Lower lobe of right lung (tissue), 2 donors: ENCODE results near the gene ARTN. TPM values are rescaled to one million over a fixed set of nuclear protein-coding genes. Genes with fewer than 3 reads are reported as not detected.

ENCODE experiments used
- ATAC-seq, 2 donors: fragments of 200-7000 bp; cut with Tn5 transposase; one replicate each; pipeline ENCODE4 v1.9.1; 2020 to 2022; ENCODE audit warnings: mild to moderate bottlenecking in 2 of 2, moderate library complexity in 2 of 2
- DNase-seq: peaks from one replicate; pipeline ENCODE4 v3.0.0-alpha.2; 2020
- H3K27ac ChIP-seq: fragments of 200-600 bp; one replicate; pipeline ENCODE4 v1.8.0; 2022
- H3K27me3 ChIP-seq: fragments of 200-600 bp; one replicate; pipeline ENCODE4 v1.8.0; 2022; ENCODE audit warnings: low read depth
- H3K36me3 ChIP-seq: fragments of 200-600 bp; one replicate; pipeline ENCODE4 v1.8.0; 2022; ENCODE audit warnings: mild to moderate bottlenecking
- H3K4me1 ChIP-seq: fragments of 200-600 bp; one replicate; pipeline ENCODE4 v1.8.0; 2022
- H3K4me3 ChIP-seq: fragments of 200-600 bp; one replicate; pipeline ENCODE4 v1.8.0; 2022; ENCODE audit warnings: mild to moderate bottlenecking
- H3K9me3 ChIP-seq: fragments of 200-600 bp; one replicate; pipeline ENCODE4 v1.8.0; 2022
- intact Hi-C: fragments of 100-400 bp; cut with DNase I; formaldehyde crosslinking; loops from one replicate; pipeline ENCODE4 v1.11.0; 2022
- total RNA-seq: library from RNA; stranded (reverse); fragmentation: NEBNext Ultra II Directional; extraction: Animal tissue kit (Norgen Biotek cat#: 25700); gene quantifications from one replicate; pipeline ENCODE4 v1.2.1, GENCODE V29; 2021
- TF ChIP-seq, protein P1 (sequence below): fragments of 200-600 bp; IDR thresholded peaks from one replicate; pipeline ENCODE4 v1.8.0; 2022; ENCODE audit warnings: antibody characterized with exemption, mild to moderate bottlenecking
- donor health status: DM: no; HTN: yes; CAD: no; lungs with severe emphysema.

The ARTN gene
- total RNA-seq, 1 donor from 2014 or later, result 0.27 TPM

DNA sequence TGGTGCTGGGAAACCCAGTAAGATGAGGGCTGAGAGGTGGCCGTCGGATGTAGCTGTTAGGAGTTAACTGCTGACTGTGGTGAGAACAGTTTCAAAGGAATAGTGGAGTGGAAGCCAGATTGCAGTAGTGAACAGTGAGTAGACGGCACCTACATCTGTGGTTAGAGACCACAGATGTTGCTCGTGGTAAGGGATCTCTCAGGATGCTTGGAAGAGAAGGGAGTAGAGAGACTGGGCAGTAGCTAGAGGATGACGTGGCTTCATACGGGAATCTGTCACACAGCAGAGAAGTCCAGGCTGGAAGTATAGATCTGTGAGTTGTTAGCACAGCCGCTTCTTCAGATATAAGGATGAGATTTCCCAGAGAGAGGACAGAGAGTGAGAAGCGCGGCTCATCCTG, 7.8 kb upstream of the ARTN start:
- no peak for ATAC-seq
- intact Hi-C loops, result no loop called here
- TF ChIP-seq, protein P1, sequence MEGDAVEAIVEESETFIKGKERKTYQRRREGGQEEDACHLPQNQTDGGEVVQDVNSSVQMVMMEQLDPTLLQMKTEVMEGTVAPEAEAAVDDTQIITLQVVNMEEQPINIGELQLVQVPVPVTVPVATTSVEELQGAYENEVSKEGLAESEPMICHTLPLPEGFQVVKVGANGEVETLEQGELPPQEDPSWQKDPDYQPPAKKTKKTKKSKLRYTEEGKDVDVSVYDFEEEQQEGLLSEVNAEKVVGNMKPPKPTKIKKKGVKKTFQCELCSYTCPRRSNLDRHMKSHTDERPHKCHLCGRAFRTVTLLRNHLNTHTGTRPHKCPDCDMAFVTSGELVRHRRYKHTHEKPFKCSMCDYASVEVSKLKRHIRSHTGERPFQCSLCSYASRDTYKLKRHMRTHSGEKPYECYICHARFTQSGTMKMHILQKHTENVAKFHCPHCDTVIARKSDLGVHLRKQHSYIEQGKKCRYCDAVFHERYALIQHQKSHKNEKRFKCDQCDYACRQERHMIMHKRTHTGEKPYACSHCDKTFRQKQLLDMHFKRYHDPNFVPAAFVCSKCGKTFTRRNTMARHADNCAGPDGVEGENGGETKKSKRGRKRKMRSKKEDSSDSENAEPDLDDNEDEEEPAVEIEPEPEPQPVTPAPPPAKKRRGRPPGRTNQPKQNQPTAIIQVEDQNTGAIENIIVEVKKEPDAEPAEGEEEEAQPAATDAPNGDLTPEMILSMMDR, result no peak
- H3K27ac ChIP-seq, result no peak overlapping the region
- H3K27me3 ChIP-seq, result no peaks in the 10 kb centered on the region
- DNase-seq, result no peak
- H3K4me1 ChIP-seq, result no peaks in the 10 kb centered on the region
- no peak overlapping the region for H3K4me3 ChIP-seq
- H3K9me3 ChIP-seq, result no peaks in the 10 kb centered on the region
- peaks cover 29% of the 10 kb centered on the region for H3K36me3 ChIP-seq

DNA sequence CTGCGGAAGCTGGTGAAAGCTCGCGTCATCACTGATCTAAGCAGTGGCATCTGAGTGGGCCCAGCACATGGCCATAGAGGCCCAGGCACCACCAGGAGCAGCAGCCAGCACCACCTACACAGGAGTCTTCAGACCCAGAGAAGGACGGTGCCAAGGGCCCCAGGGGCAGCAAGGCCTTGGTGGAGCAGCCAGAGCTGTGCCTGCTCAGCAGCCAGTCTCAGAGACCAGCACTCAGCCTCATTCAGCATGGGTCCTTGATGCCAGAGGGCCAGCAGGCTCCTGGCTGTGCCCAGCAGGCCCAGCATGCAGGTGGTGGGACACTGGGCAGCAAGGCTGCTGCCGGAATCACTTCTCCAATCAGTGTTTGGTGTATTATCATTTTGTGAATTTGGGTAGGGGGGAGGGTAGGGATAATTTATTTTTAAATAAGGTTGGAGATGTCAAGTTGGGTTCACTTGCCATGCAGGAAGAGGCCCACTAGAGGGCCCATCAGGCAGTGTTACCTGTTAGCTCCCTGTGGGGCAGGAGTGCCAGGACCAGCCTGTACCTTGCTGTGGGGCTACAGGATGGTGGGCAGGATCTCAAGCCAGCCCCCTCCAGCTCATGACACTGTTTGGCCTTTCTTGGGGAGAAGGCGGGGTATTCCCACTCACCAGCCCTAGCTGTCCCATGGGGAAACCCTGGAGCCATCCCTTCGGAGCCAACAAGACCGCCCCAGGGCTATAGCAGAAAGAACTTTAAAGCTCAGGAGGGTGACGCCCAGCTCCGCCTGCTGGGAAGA, 3.2 kb upstream of the ARTN start:
- Histone ChIP-seq H3K9me3 (no peaks in the 10 kb centered on the region), H3K27ac (no peak overlapping the region), H3K36me3 (peaks cover 20% of the 10 kb centered on the region), H3K27me3 (peaks cover 15% of the 10 kb centered on the region), H3K4me1 (peaks cover 23% of the 10 kb centered on the region), H3K4me3 (no peak overlapping the region)
- DNase-seq (no peak), ATAC-seq (no peak)
- intact Hi-C loops, result no loop called here
- TF ChIP-seq, protein P1, result peak; percentile 26

DNA sequence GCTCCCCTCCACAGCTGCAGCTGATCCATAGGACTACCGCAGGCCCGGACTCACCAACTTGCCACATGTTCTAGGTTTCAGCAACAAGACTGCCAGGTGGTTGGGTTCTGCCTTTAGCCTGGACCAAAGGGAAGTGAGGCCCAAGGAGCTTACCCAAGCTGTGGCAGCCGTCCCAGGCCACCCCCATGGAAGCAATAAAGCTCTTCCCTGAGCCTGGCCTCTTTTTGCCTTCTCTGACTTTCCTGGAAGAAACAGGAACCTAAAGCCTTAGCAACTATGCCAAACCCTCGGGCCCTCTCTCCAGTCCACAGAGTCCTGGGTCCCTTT, 2.7 kb upstream of the ARTN start:
- Histone ChIP-seq H3K4me3 (no peak overlapping the region), H3K27me3 (peaks cover 20% of the 10 kb centered on the region), H3K4me1 (peaks cover 28% of the 10 kb centered on the region), H3K9me3 (no peaks in the 10 kb centered on the region), H3K27ac (no peak overlapping the region), H3K36me3 (peaks cover 15% of the 10 kb centered on the region)
- intact Hi-C loops, result no loop called here
- TF ChIP-seq, protein P1, result no peak
- DNase-seq (no peak), ATAC-seq (no peak)

DNA sequence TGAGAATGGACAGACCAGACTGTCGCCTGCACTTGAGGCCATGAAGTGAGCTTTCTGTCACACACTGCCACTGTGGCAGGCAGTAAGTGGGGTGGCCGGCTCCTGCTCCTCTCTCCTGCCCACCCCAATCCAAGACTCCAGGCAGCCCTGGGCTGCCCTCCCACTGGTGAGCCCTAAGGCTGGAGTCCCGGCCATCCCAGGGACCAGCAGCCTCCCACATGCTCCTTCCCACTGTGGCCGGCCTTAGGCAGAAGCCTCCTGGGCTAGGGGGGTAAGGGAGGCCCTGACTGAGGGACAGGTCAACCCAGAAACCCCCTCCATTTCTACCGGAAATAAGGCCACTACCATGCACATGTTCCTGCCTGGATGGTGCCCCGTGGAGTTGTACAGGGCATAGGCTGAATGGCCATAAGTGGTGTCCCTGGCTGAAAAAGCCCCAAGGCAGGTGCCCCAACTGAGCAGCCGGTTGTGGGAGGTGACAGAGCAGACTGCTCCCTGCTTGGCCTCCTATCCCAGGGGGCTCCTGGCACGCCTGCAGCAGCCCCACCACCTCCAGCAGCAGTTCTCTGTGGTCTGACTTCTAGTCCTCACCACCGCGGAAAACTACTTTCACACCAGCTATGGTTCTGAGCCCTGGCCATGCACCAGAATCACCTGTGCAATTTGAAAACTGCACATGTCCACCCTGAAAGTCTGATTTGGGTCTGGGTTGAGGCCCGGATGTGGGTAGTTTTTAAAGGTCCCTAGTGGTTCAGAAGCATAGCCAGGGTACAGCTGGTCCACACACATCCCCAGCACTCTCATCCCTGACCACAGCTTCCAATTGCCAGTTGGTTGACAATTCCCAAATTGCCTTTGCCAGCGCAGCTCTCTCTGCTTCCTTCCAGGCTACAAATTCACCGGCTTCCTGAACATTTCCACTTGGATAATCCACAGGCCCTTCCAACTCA, 1.6 kb upstream of the ARTN start:
- Histone ChIP-seq H3K9me3 (no peaks in the 10 kb centered on the region), H3K4me1 (peaks cover 35% of the 10 kb centered on the region), H3K36me3 (peaks cover 7% of the 10 kb centered on the region), H3K27me3 (peaks cover 21% of the 10 kb centered on the region), H3K4me3 (no peak overlapping the region), H3K27ac (no peak overlapping the region)
- TF ChIP-seq, protein P1, result no peak
- ATAC-seq (no peak), DNase-seq (no peak)
- intact Hi-C loops, result no loop called here

DNA sequence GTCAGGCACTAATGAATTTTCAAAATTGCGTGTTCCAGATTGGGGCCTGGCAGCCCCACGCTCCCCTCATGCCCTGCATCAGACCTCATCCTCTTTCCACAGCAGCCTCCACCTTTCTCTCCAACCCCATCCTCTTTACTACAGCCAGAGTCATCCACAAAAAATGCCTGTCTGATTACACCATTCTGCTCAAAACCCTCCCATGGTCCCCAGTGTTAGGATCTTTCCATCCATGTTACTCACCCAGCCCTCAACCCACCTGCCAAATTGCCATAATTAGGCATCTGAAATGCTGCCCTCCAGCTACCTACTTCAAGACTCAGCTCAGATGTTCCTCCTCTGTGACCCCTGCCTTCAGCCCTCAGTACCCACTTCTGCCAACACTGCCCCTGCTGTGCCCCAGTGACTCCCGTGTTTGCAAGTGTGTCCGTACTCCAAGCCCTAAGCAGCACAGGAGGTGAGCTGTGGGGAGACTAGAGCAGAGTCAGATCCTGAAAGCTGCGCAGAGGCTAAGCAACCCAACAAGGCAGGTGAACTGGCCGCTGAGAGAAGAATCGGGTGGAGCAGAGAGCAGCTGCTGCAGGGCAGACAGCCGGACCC, 715 bp upstream of the ARTN start:
- Histone ChIP-seq H3K9me3 (no peaks in the 10 kb centered on the region), H3K27me3 (peaks cover 21% of the 10 kb centered on the region), H3K27ac (no peak overlapping the region), H3K4me3 (peak overlapping the region; percentile 51), H3K4me1 (peaks cover 35% of the 10 kb centered on the region), H3K36me3 (peaks cover 7% of the 10 kb centered on the region)
- DNase-seq, result no peak
- intact Hi-C loops, result no loop called here
- TF ChIP-seq, protein P1, result no peak
- ATAC-seq, result peak in 1 of 2 donors; percentile 5
